ENCODE data around the gene SLC6A3.

The SLC6A3 gene

GRCh38 chr5:1443991-1444360 lies 1.3 kb downstream of the SLC6A3 start:
- DNase-seq (ENCODE audit: extremely low spot score, insufficient read length, low read depth) (no peak), FAIRE-seq (no peak)

GRCh38 chr5:1443171-1443570 lies 2.1 kb downstream of the SLC6A3 start:
- no peak for FAIRE-seq
- DNase-seq (ENCODE audit: extremely low spot score, insufficient read length, low read depth), result no peak

GRCh38 chr5:1442222-1443145 lies 2.8 kb downstream of the SLC6A3 start:
- no peak for FAIRE-seq

GRCh38 chr5:1441166-1441865 lies 3.9 kb downstream of the SLC6A3 start:
- DNase-seq (ENCODE audit: extremely low spot score, insufficient read length, low read depth), result no peak
- no peak for FAIRE-seq

More at GRCh38 chr5:1442222-1443145, 2.8 kb downstream of the SLC6A3 start:
- DNase-seq (ENCODE audit: extremely low spot score, insufficient read length, low read depth), result no peak

- no peak for FAIRE-seq
Observed at GRCh38 chr5:1440098-1440493, 5.1 kb downstream of the SLC6A3 start.

GRCh38 chr5:1439388-1440097 lies 5.7 kb downstream of the SLC6A3 start:
- FAIRE-seq (no peak), DNase-seq (ENCODE audit: extremely low spot score, insufficient read length, low read depth) (no peak)

More at GRCh38 chr5:1440098-1440493, 5.1 kb downstream of the SLC6A3 start:
- DNase-seq (ENCODE audit: extremely low spot score, insufficient read length, low read depth), result no peak

GRCh38 chr5:1438871-1439270 lies 6.4 kb downstream of the SLC6A3 start:
- no peak for DNase-seq (ENCODE audit: extremely low spot score, insufficient read length, low read depth)
- FAIRE-seq, result no peak

- FAIRE-seq (no peak), DNase-seq (ENCODE audit: extremely low spot score, insufficient read length, low read depth) (no peak)
Observed at GRCh38 chr5:1437876-1438559, 7.2 kb downstream of the SLC6A3 start.

- DNase-seq (ENCODE audit: extremely low spot score, insufficient read length, low read depth) (no peak), FAIRE-seq (no peak)
Observed at GRCh38 chr5:1437226-1437829, 7.9 kb downstream of the SLC6A3 start.

- DNase-seq (ENCODE audit: extremely low spot score, insufficient read length, low read depth), result no peak
Observed at GRCh38 chr5:1436681-1437080, 8.6 kb downstream of the SLC6A3 start.

GRCh38 chr5:1436036-1436435 lies 9.2 kb downstream of the SLC6A3 start:
- no peak for DNase-seq (ENCODE audit: extremely low spot score, insufficient read length, low read depth)
- no peak for FAIRE-seq

More at GRCh38 chr5:1436681-1437080, 8.6 kb downstream of the SLC6A3 start:
- no peak for FAIRE-seq

- FAIRE-seq, result no peak
- no peak for DNase-seq (ENCODE audit: extremely low spot score, insufficient read length, low read depth)
Observed at GRCh38 chr5:1435369-1435768, 9.9 kb downstream of the SLC6A3 start.

GRCh38 chr5:1432296-1432695 lies 12.9 kb downstream of the SLC6A3 start:
- DNase-seq (ENCODE audit: extremely low spot score, insufficient read length, low read depth), result no peak
- no peak for FAIRE-seq

GRCh38 chr5:1431896-1432295 lies 13.3 kb downstream of the SLC6A3 start:
- DNase-seq (ENCODE audit: extremely low spot score, insufficient read length, low read depth) (no peak), FAIRE-seq (no peak)

- DNase-seq (ENCODE audit: extremely low spot score, insufficient read length, low read depth), result no peak
- no peak for FAIRE-seq
Observed at GRCh38 chr5:1431021-1431811, 14.0 kb downstream of the SLC6A3 start.

GRCh38 chr5:1430121-1430795 lies 15.0 kb downstream of the SLC6A3 start:
- FAIRE-seq, result no peak
- DNase-seq (ENCODE audit: extremely low spot score, insufficient read length, low read depth), result no peak

GRCh38 chr5:1429496-1429895 lies 15.7 kb downstream of the SLC6A3 start:
- DNase-seq (ENCODE audit: extremely low spot score, insufficient read length, low read depth) (no peak), FAIRE-seq (no peak)

- DNase-seq (ENCODE audit: extremely low spot score, insufficient read length, low read depth) (no peak), FAIRE-seq (no peak)
Observed at GRCh38 chr5:1429066-1429465, 16.2 kb downstream of the SLC6A3 start.

Measured in GM18507 (cell line).